DND-41 (cell line): ENCODE results near the gene TMEM19.

ENCODE experiments used
- CTCF ChIP-seq: IDR thresholded peaks from 2 replicates; pipeline ENCODE4 v1.5.1; 2012; ENCODE audit warnings: borderline replicate concordance, low read length, moderate library complexity, mild to moderate bottlenecking; ENCODE audit not compliant: poor library complexity, severe bottlenecking; ENCODE audit errors: extremely low read depth
- EZH2 ChIP-seq: IDR thresholded peaks from 3 replicates; pipeline ENCODE4 v1.6.1; 2012; ENCODE audit warnings: borderline replicate concordance, low read depth, mild to moderate bottlenecking, moderate library complexity, low read length, inconsistent platforms; ENCODE audit not compliant: severe bottlenecking

- TF ChIP-seq EZH2 = no peak
- no peak for TF ChIP-seq CTCF
Observed at GRCh38 chr12:71691504-71692129, 5.7 kb downstream of the TMEM19 start.
